Loucy (cell line): ENCODE measurements around the gene RNU5B-1.

Source experiments
- H2AFZ ChIP-seq: fragments of 200-600 bp; sonication (generic); 2 replicates; pipeline ENCODE4 v1.6.0; 2016; ENCODE audit warnings: antibody characterized with exemption, mild to moderate bottlenecking, low read length, moderate library complexity
- H3F3A ChIP-seq: fragments of 200-600 bp; 2 replicates; pipeline ENCODE4 v1.6.0; 2016; ENCODE audit warnings: antibody characterized with exemption, low read depth, mild to moderate bottlenecking
- H3K27me3 ChIP-seq: fragments of 200-600 bp; sonication (generic); 2 replicates; pipeline ENCODE4 v1.6.1; 2014; ENCODE audit warnings: low read length, mild to moderate bottlenecking; ENCODE audit not compliant: insufficient read depth, poor library complexity, severe bottlenecking
- H3K36me3 ChIP-seq: fragments of 200-600 bp; sonication (generic); 2 replicates; pipeline ENCODE4 v1.6.1; 2016; ENCODE audit warnings: low read length; ENCODE audit not compliant: insufficient read depth
- H3K4me1 ChIP-seq: fragments of 200-600 bp; sonication (generic); 2 replicates; pipeline ENCODE4 v1.5.1; 2014; ENCODE audit warnings: low read length, mild to moderate bottlenecking; ENCODE audit not compliant: insufficient read depth, poor library complexity, severe bottlenecking
- H3K4me2 ChIP-seq: fragments of 200-600 bp; sonication (generic); 2 replicates; pipeline ENCODE4 v1.6.0; 2014; ENCODE audit warnings: antibody characterized with exemption, low read length, low read depth, mild to moderate bottlenecking; ENCODE audit not compliant: poor library complexity, severe bottlenecking
- H3K4me3 ChIP-seq: fragments of 200-600 bp; sonication (generic); 2 replicates; pipeline ENCODE4 v1.5.1; 2014; ENCODE audit warnings: low read length, mild to moderate bottlenecking, mixed read lengths; ENCODE audit not compliant: poor library complexity, severe bottlenecking
- H3K79me2 ChIP-seq: fragments of 200-600 bp; sonication (generic); 2 replicates; pipeline ENCODE4 v1.6.1; 2014; ENCODE audit warnings: low read length; ENCODE audit not compliant: insufficient read depth
- H3K9ac ChIP-seq: fragments of 200-600 bp; sonication (generic); 2 replicates; pipeline ENCODE4 v1.6.0; 2014; ENCODE audit warnings: mild to moderate bottlenecking, low read depth, low read length, moderate library complexity; ENCODE audit not compliant: poor library complexity, severe bottlenecking
- H3K9me2 ChIP-seq: fragments of 200-600 bp; sonication (generic); replicated peaks from 2 replicates; pipeline ENCODE4 v1.6.1; 2016; ENCODE audit warnings: low read depth, low read length, mixed read lengths
- H3K9me3 ChIP-seq: fragments of 200-600 bp; sonication (generic); 2 replicates; pipeline ENCODE4 v1.6.1; 2014; ENCODE audit warnings: mild to moderate bottlenecking, antibody characterized with exemption, low read length, low read depth; ENCODE audit not compliant: insufficient read depth
- H4K20me1 ChIP-seq: fragments of 200-600 bp; sonication (generic); 2 replicates; pipeline ENCODE4 v1.6.0; 2014; ENCODE audit warnings: antibody characterized with exemption, low read length, mild to moderate bottlenecking; ENCODE audit not compliant: insufficient read depth, poor library complexity, severe bottlenecking
- CTCF ChIP-seq: fragments of 200-600 bp; sonication (generic); conservative IDR thresholded peaks from 2 replicates; pipeline ENCODE4 v1.5.1; 2014; ENCODE audit warnings: mild to moderate bottlenecking, antibody characterized with exemption, low read length
- EZH2phosphoT487 ChIP-seq: fragments of 200-600 bp; IDR thresholded peaks from 2 replicates; pipeline ENCODE4 v1.6.1; 2018; ENCODE audit warnings: antibody characterized with exemption, mild to moderate bottlenecking, moderate library complexity, borderline replicate concordance

Gene RNU5B-1

GRCh38 chr15:65258375-65259262, 45.9 kb upstream of the RNU5B-1 start:
- Histone ChIP-seq H3K4me3 (no peak overlapping the region), H3K36me3 (peaks cover 70% of the 10 kb centered on the region; the same call in 1 of the 2 replicates), H3K9ac (no peak overlapping the region), H4K20me1 (no peaks in the 10 kb centered on the region), H2AFZ (no peak overlapping the region), H3K9me2 (no peaks in the 10 kb centered on the region), H3K27me3 (no peaks in the 10 kb centered on the region), H3K9me3 (no peaks in the 10 kb centered on the region), H3K4me2 (no peak overlapping the region), H3F3A (no peaks in the 10 kb centered on the region), H3K4me1 (no peaks in the 10 kb centered on the region), H3K79me2 (no peaks in the 10 kb centered on the region)
- TF ChIP-seq CTCF (no peak), EZH2phosphoT487 (no peak)

GRCh38 chr15:65259367-65259797, 45.1 kb upstream of the RNU5B-1 start:
- Histone ChIP-seq H3K9me3 (no peaks in the 10 kb centered on the region), H3K4me3 (no peak overlapping the region), H3F3A (no peaks in the 10 kb centered on the region), H3K36me3 (peaks cover 73% of the 10 kb centered on the region; the same call in 1 of the 2 replicates), H3K9me2 (no peaks in the 10 kb centered on the region), H4K20me1 (no peaks in the 10 kb centered on the region), H3K27me3 (no peaks in the 10 kb centered on the region), H2AFZ (no peak overlapping the region), H3K9ac (no peak overlapping the region), H3K4me2 (no peak overlapping the region), H3K79me2 (no peaks in the 10 kb centered on the region), H3K4me1 (no peaks in the 10 kb centered on the region)
- no peak for TF ChIP-seq CTCF
- TF ChIP-seq EZH2phosphoT487 = no peak

GRCh38 chr15:65260968-65261367, 43.5 kb upstream of the RNU5B-1 start:
- H3K9ac ChIP-seq = no peak overlapping the region
- no peak overlapping the region for H3K4me2 ChIP-seq
- TF ChIP-seq EZH2phosphoT487 (no peak), CTCF (no peak)
- H2AFZ ChIP-seq = no peak overlapping the region
- no peak overlapping the region for H3K4me3 ChIP-seq
- H3K27me3 ChIP-seq = no peaks in the 10 kb centered on the region
- H4K20me1 ChIP-seq = no peaks in the 10 kb centered on the region
- H3K9me3 ChIP-seq = no peaks in the 10 kb centered on the region
- H3K4me1 ChIP-seq = no peaks in the 10 kb centered on the region
- H3K9me2 ChIP-seq = no peaks in the 10 kb centered on the region
- H3K36me3 ChIP-seq = peaks cover 74% of the 10 kb centered on the region; the same call in 1 of the 2 replicates
- H3K79me2 ChIP-seq = no peaks in the 10 kb centered on the region
- H3F3A ChIP-seq = no peaks in the 10 kb centered on the region
